GM23338 (cell line): ENCODE measurements around the gene GPR85. TPM values are rescaled to one million over a fixed set of nuclear protein-coding genes. Genes with fewer than 3 reads are reported as not detected.
"Not testable (repeated sequence)": the region's sequence is repeated elsewhere in the genome, so short reads cannot be mapped to it uniquely, and the experiment has no call there.

Source experiments
- ATAC-seq: fragments of 200-7000 bp; cut with Tn5 transposase; 3 replicates; pipeline ENCODE4 v1.9.1; 2020
- DNase-seq: peaks from one replicate; pipeline ENCODE4 v3.0.0-alpha.2; 2015; ENCODE audit warnings: low spot score
- H2AFZ ChIP-seq: fragments of 200-600 bp; sonication (generic); 2 replicates; pipeline ENCODE4 v1.8.0; 2016; ENCODE audit warnings: antibody characterized with exemption, mild to moderate bottlenecking, moderate library complexity
- H3F3A ChIP-seq: fragments of 200-600 bp; sonication (generic); replicated peaks from 2 replicates; pipeline ENCODE4 v1.8.0; 2017; ENCODE audit warnings: antibody characterized with exemption, mixed run types, low read depth
- H3K27ac ChIP-seq: fragments of 200-600 bp; sonication (generic); 2 replicates; pipeline ENCODE4 v1.6.1; 2016; ENCODE audit warnings: low read depth
- H3K27me3 ChIP-seq: fragments of 200-600 bp; sonication (generic); 2 replicates; pipeline ENCODE4 v1.8.0; 2016; ENCODE audit warnings: mild to moderate bottlenecking, mixed run types, moderate library complexity; ENCODE audit not compliant: insufficient read depth
- H3K36me3 ChIP-seq: fragments of 200-600 bp; sonication (generic); 2 replicates; pipeline ENCODE4 v1.8.0; 2016; ENCODE audit warnings: mild to moderate bottlenecking; ENCODE audit not compliant: insufficient read depth
- H3K4me1 ChIP-seq: fragments of 200-600 bp; sonication (generic); 2 replicates; pipeline ENCODE4 v1.8.0; 2016; ENCODE audit warnings: mild to moderate bottlenecking, moderate library complexity; ENCODE audit not compliant: insufficient read depth
- H3K4me2 ChIP-seq: fragments of 200-600 bp; sonication (generic); 2 replicates; pipeline ENCODE4 v1.7.1; 2017; ENCODE audit warnings: mixed run types
- H3K4me3 ChIP-seq: fragments of 200-600 bp; sonication (generic); 2 replicates; pipeline ENCODE4 v1.6.1; 2016; ENCODE audit warnings: mixed run types
- H3K79me2 ChIP-seq: fragments of 200-600 bp; sonication (generic); replicated peaks from 2 replicates; pipeline ENCODE4 v1.8.0; 2017; ENCODE audit warnings: mild to moderate bottlenecking; ENCODE audit not compliant: insufficient read depth
- H3K9me2 ChIP-seq: fragments of 200-600 bp; sonication (generic); 2 replicates; pipeline ENCODE4 v1.8.0; 2017; ENCODE audit not compliant: insufficient read depth
- H4K20me1 ChIP-seq: fragments of 200-600 bp; sonication (generic); replicated peaks from 2 replicates; pipeline ENCODE4 v1.8.0; 2017; ENCODE audit warnings: mild to moderate bottlenecking; ENCODE audit not compliant: insufficient read depth
- H3K27ac Mint-ChIP-seq: 2 replicates; pipeline ENCODE4 v1.8.0; 2020; ENCODE audit warnings: inconsistent platforms, mild to moderate bottlenecking, moderate library complexity, mixed read lengths
- H3K27me3 Mint-ChIP-seq: 3 replicates; pipeline ENCODE4 v1.8.0; 2022; ENCODE audit warnings: low read depth, mild to moderate bottlenecking, moderate library complexity, mixed read lengths, inconsistent platforms; ENCODE audit not compliant: insufficient read depth, poor library complexity
- H3K36me3 Mint-ChIP-seq: 3 replicates; pipeline ENCODE4 v1.8.0; 2021; ENCODE audit warnings: low read depth, mild to moderate bottlenecking, inconsistent platforms, moderate library complexity, mixed read lengths
- H3K4me1 Mint-ChIP-seq: 3 replicates; pipeline ENCODE4 v1.8.0; 2020; ENCODE audit warnings: mild to moderate bottlenecking, inconsistent platforms, mixed read lengths
- H3K4me3 Mint-ChIP-seq: 3 replicates; pipeline ENCODE4 v1.8.0; 2021; ENCODE audit warnings: moderate library complexity, mild to moderate bottlenecking, inconsistent platforms, mixed read lengths
- H3K9me3 Mint-ChIP-seq: 3 replicates; pipeline ENCODE4 v1.8.0; 2020; ENCODE audit warnings: moderate library complexity, mild to moderate bottlenecking, inconsistent platforms, mixed read lengths
- CREB1 ChIP-seq: fragments of 250-450 bp; sonication (Bioruptor Pico); IDR thresholded peaks from 2 replicates; pipeline ENCODE4 v1.5.0; 2020; ENCODE audit warnings: low read depth, mild to moderate bottlenecking, moderate library complexity
- CTCF ChIP-seq, 2 experiments: fragments of 200-600 bp in 1 of 2; sonication (generic) in 1 of 2; conservative IDR thresholded peaks; 2 replicates each; pipeline versions ENCODE4 v1.5.1 to v1.6.1; 2016 to 2017; ENCODE audit warnings: antibody characterized with exemption in 2 of 2, low read depth in 2 of 2, mild to moderate bottlenecking in 2 of 2, moderate library complexity in 1 of 2
- ETS1 ChIP-seq: IDR thresholded peaks from 2 replicates; pipeline ENCODE4 v1.6.1; 2016; ENCODE audit warnings: antibody characterized with exemption
- EZH2phosphoT487 ChIP-seq: fragments of 200-600 bp; sonication (generic); IDR thresholded peaks from one replicate; pipeline ENCODE4 v1.8.1; 2018; ENCODE audit warnings: antibody characterized with exemption; ENCODE audit not compliant: unreplicated experiment
- POLR2AphosphoS5 ChIP-seq: IDR thresholded peaks from 2 replicates; pipeline ENCODE4 v1.6.1; 2016; ENCODE audit warnings: antibody characterized with exemption, low read depth
- REST ChIP-seq: IDR thresholded peaks from one replicate; pipeline ENCODE4 v1.6.1; 2018; ENCODE audit warnings: antibody characterized with exemption; ENCODE audit not compliant: unreplicated experiment
- ZNF114 ChIP-seq: fragments of 250-450 bp; sonication (Bioruptor Pico); IDR thresholded peaks from 2 replicates; pipeline ENCODE4 v1.5.0; 2020; ENCODE audit warnings: mild to moderate bottlenecking, moderate library complexity
- ZNF331 ChIP-seq: fragments of 250-450 bp; sonication (Bioruptor Pico); IDR thresholded peaks from 2 replicates; pipeline ENCODE4 v1.5.0; 2020; ENCODE audit warnings: low read depth, mild to moderate bottlenecking, moderate library complexity
- polyA plus RNA-seq: library from polyadenylated mRNA; unstranded; fragments of >200 nt; fragmentation: Nextera tagmentation; extraction: Ambion mirVana; gene quantifications from 2 replicates; pipeline ENCODE4 v1.2.1, GENCODE V29; 2016
- total RNA-seq: library from RNA; depleted of rRNA; stranded (reverse); fragments of >200 nt; shearing (Covaris generic); gene quantifications from 2 replicates; pipeline ENCODE4 v1.2.3, GENCODE V29; 2014

Gene GPR85
- total and polyA plus RNA-seq, 2 experiments from 2014 or later, result 0.16 to 0.35 TPM

- H3K27ac ChIP-seq, H3K36me3 Mint-ChIP-seq, DNase-seq, H3F3A ChIP-seq, H3K79me2 ChIP-seq, H3K27ac Mint-ChIP-seq, H2AFZ ChIP-seq, H3K4me3 ChIP-seq, H3K27me3 ChIP-seq, H3K4me2 ChIP-seq, H4K20me1 ChIP-seq, H3K4me1 Mint-ChIP-seq, H3K36me3 ChIP-seq, H3K9me2 ChIP-seq, ATAC-seq, H3K4me1 ChIP-seq, H3K27me3 Mint-ChIP-seq, H3K9me3 Mint-ChIP-seq, H3K4me3 Mint-ChIP-seq: not testable (repeated sequence)
- 0 out of 4 replicates have a peak, but pooled peaks of 1 of the 2 experiments have one; percentile 9 for TF ChIP-seq CTCF (conservative IDR thresholded peaks at IDR 0.05; ENCODE audit: low read depth in 2 of 2)
Observed at GRCh38 chr7:113054272-113054671, 32.4 kb downstream of the GPR85 start.

- H3K9me2 ChIP-seq, H3K4me3 ChIP-seq, H3K9me3 Mint-ChIP-seq, H3K27me3 Mint-ChIP-seq, H3K27me3 ChIP-seq, H3F3A ChIP-seq, H3K36me3 ChIP-seq, H3K27ac ChIP-seq, H3K4me3 Mint-ChIP-seq, H3K36me3 Mint-ChIP-seq, DNase-seq, H3K27ac Mint-ChIP-seq, ATAC-seq, H4K20me1 ChIP-seq, H3K4me2 ChIP-seq, H3K4me1 Mint-ChIP-seq, H3K79me2 ChIP-seq, H3K4me1 ChIP-seq, H2AFZ ChIP-seq: not testable (repeated sequence)
Observed at GRCh38 chr7:113049221-113049620, 37.4 kb downstream of the GPR85 start.

GRCh38 chr7:113046453-113046852 lies 40.2 kb downstream of the GPR85 start:
- no peak overlapping the region for H3K27ac Mint-ChIP-seq
- peaks cover 17% of the 10 kb centered on the region for H3K4me1 Mint-ChIP-seq
- DNase-seq (no peak), ATAC-seq (no peak)
- no peaks in the 10 kb centered on the region for H3K36me3 Mint-ChIP-seq
- Histone ChIP-seq H3K9me2 (no peaks in the 10 kb centered on the region), H4K20me1 (no peaks in the 10 kb centered on the region), H3K79me2 (no peaks in the 10 kb centered on the region), H3K27me3 (no peaks in the 10 kb centered on the region), H3K4me3 (no peak overlapping the region), H3K4me2 (no peak overlapping the region), H2AFZ (no peak overlapping the region), H3K4me1 (peaks cover 3% of the 10 kb centered on the region; the same call in 1 of the 2 replicates), H3F3A (no peaks in the 10 kb centered on the region), H3K27ac (no peak overlapping the region), H3K36me3 (no peaks in the 10 kb centered on the region)
- H3K9me3 Mint-ChIP-seq, result no peaks in the 10 kb centered on the region; the same call in 2 of the 3 replicates
- peaks cover 2% of the 10 kb centered on the region for H3K27me3 Mint-ChIP-seq
- H3K4me3 Mint-ChIP-seq, result no peak overlapping the region
- TF ChIP-seq REST (no peak), CREB1 (CRISPR knock-in tag) (no peak), ZNF331 (CRISPR knock-in tag) (no peak), EZH2phosphoT487 (no peak), ETS1 (no peak), POLR2AphosphoS5 (no peak), ZNF114 (CRISPR knock-in tag) (no peak)
